MG63 (cell line): ENCODE data around the gene RETREG1. TPM values are rescaled to one million over a fixed set of nuclear protein-coding genes. Genes with fewer than 3 reads are reported as not detected.
A peak's percentile ranks its signal among the peaks of the same experiment; 100 is the strongest.
"Not testable (repeated sequence)": the region's sequence is repeated elsewhere in the genome, so short reads cannot be mapped to it uniquely, and the experiment has no call there.

Experiments
- DNase-seq: peaks from one replicate; pipeline ENCODE4 v3.0.0-alpha.2; 2020
- H3K27me3 ChIP-seq: fragments of 250-450 bp; sonication (Bioruptor Pico); 2 replicates; pipeline ENCODE4 v1.5.1; 2020; ENCODE audit warnings: mild to moderate bottlenecking, moderate library complexity
- H3K36me3 ChIP-seq: fragments of 250-450 bp; sonication (Bioruptor Pico); 2 replicates; pipeline ENCODE4 v1.5.1; 2020; ENCODE audit warnings: mild to moderate bottlenecking, moderate library complexity
- H3K4me3 ChIP-seq: fragments of 250-450 bp; sonication (Bioruptor Pico); 2 replicates; pipeline ENCODE4 v1.5.1; 2020; ENCODE audit warnings: mild to moderate bottlenecking, moderate library complexity
- H3K9me3 ChIP-seq: fragments of 250-450 bp; sonication (Bioruptor Pico); 2 replicates; pipeline ENCODE4 v1.5.1; 2020; ENCODE audit warnings: mild to moderate bottlenecking, moderate library complexity
- total RNA-seq: library from RNA; depleted of rRNA; stranded (reverse); fragments of >200 nt; shearing (Covaris generic); gene quantifications from 2 replicates; pipeline ENCODE4 v1.2.3, GENCODE V29; 2014; ENCODE audit warnings: low replicate concordance

The RETREG1 gene
- total RNA-seq, 1 experiment from 2014 or later, result 0.16 TPM

GRCh38 chr5:16497546-16497945 is 119.3 kb downstream of the RETREG1 start:
- Histone ChIP-seq H3K4me3 (no peak overlapping the region), H3K27me3 (no peaks in the 10 kb centered on the region), H3K9me3 (peaks cover 7% of the 10 kb centered on the region), H3K36me3 (no peaks in the 10 kb centered on the region)
- DNase-seq, result no peak

GRCh38 chr5:16493261-16493660 is 123.5 kb downstream of the RETREG1 start:
- no peak overlapping the region for H3K4me3 ChIP-seq
- no peak for DNase-seq
- H3K27me3 ChIP-seq, result no peaks in the 10 kb centered on the region
- H3K9me3 ChIP-seq, result peaks cover 7% of the 10 kb centered on the region
- H3K36me3 ChIP-seq, result no peaks in the 10 kb centered on the region

GRCh38 chr5:16492398-16493140 is 124.2 kb downstream of the RETREG1 start:
- H3K36me3 ChIP-seq, result no peaks in the 10 kb centered on the region
- H3K27me3 ChIP-seq, result no peaks in the 10 kb centered on the region
- DNase-seq, result peak; percentile 29
- H3K9me3 ChIP-seq, result peaks cover 7% of the 10 kb centered on the region
- no peak overlapping the region for H3K4me3 ChIP-seq

- H3K4me3 ChIP-seq, result no peak overlapping the region
- no peak for DNase-seq
- peaks cover 7% of the 10 kb centered on the region for H3K9me3 ChIP-seq
- H3K27me3 ChIP-seq, result peaks cover 7% of the 10 kb centered on the region
- H3K36me3 ChIP-seq, result no peaks in the 10 kb centered on the region
Measured at GRCh38 chr5:16490911-16491310, 125.9 kb downstream of the RETREG1 start.

GRCh38 chr5:16489322-16489791 is 127.4 kb downstream of the RETREG1 start:
- H3K27me3 ChIP-seq, result peaks cover 10% of the 10 kb centered on the region
- no peak for DNase-seq
- H3K9me3 ChIP-seq, result no peaks in the 10 kb centered on the region
- no peaks in the 10 kb centered on the region for H3K36me3 ChIP-seq
- no peak overlapping the region for H3K4me3 ChIP-seq

- H3K4me3 ChIP-seq, result no peak overlapping the region
- H3K36me3 ChIP-seq, result no peaks in the 10 kb centered on the region
- peaks cover 23% of the 10 kb centered on the region for H3K27me3 ChIP-seq
- no peak for DNase-seq
- H3K9me3 ChIP-seq, result no peaks in the 10 kb centered on the region
Measured at GRCh38 chr5:16487456-16487855, 129.3 kb downstream of the RETREG1 start.

GRCh38 chr5:16486711-16487111 is 130.1 kb downstream of the RETREG1 start:
- peaks cover 26% of the 10 kb centered on the region for H3K27me3 ChIP-seq
- DNase-seq, result no peak

GRCh38 chr5:16485656-16486055 is 131.1 kb downstream of the RETREG1 start:
- no peak overlapping the region for H3K4me3 ChIP-seq
- H3K9me3 ChIP-seq, result no peaks in the 10 kb centered on the region
- no peak for DNase-seq

More at GRCh38 chr5:16486711-16487111, 130.1 kb downstream of the RETREG1 start:
- Histone ChIP-seq H3K36me3 (no peaks in the 10 kb centered on the region), H3K4me3 (no peak overlapping the region), H3K9me3 (no peaks in the 10 kb centered on the region)

GRCh38 chr5:16484081-16484480 is 132.7 kb downstream of the RETREG1 start:
- Histone ChIP-seq H3K9me3 (no peaks in the 10 kb centered on the region), H3K36me3 (no peaks in the 10 kb centered on the region), H3K27me3 (peaks cover 28% of the 10 kb centered on the region), H3K4me3 (no peak overlapping the region)
- no peak for DNase-seq

More at GRCh38 chr5:16485656-16486055, 131.1 kb downstream of the RETREG1 start:
- Histone ChIP-seq H3K36me3 (no peaks in the 10 kb centered on the region), H3K27me3 (peaks cover 26% of the 10 kb centered on the region)

GRCh38 chr5:16483361-16483760 is 133.4 kb downstream of the RETREG1 start:
- H3K36me3 ChIP-seq, result no peaks in the 10 kb centered on the region
- no peaks in the 10 kb centered on the region for H3K9me3 ChIP-seq
- H3K27me3 ChIP-seq, result peaks cover 28% of the 10 kb centered on the region
- H3K4me3 ChIP-seq, result no peak overlapping the region
- DNase-seq, result no peak

- Histone ChIP-seq H3K9me3 (no peaks in the 10 kb centered on the region), H3K36me3 (no peaks in the 10 kb centered on the region), H3K4me3 (no peak overlapping the region), H3K27me3 (peaks cover 28% of the 10 kb centered on the region)
- no peak for DNase-seq
Measured at GRCh38 chr5:16482891-16483290, 133.9 kb downstream of the RETREG1 start.

GRCh38 chr5:16480821-16481538 is 135.8 kb downstream of the RETREG1 start:
- peaks cover 21% of the 10 kb centered on the region for H3K27me3 ChIP-seq
- no peak overlapping the region for H3K4me3 ChIP-seq
- H3K36me3 ChIP-seq, result no peaks in the 10 kb centered on the region
- DNase-seq, result no peak
- H3K9me3 ChIP-seq, result no peaks in the 10 kb centered on the region

GRCh38 chr5:16480144-16480543 is 136.7 kb downstream of the RETREG1 start:
- Histone ChIP-seq H3K9me3 (no peaks in the 10 kb centered on the region), H3K36me3 (no peaks in the 10 kb centered on the region), H3K4me3 (no peak overlapping the region), H3K27me3 (peaks cover 18% of the 10 kb centered on the region)
- no peak for DNase-seq

- Histone ChIP-seq H3K4me3 (no peak overlapping the region), H3K27me3 (peaks cover 6% of the 10 kb centered on the region), H3K36me3 (no peaks in the 10 kb centered on the region), H3K9me3 (no peaks in the 10 kb centered on the region)
- DNase-seq, result no peak
Measured at GRCh38 chr5:16477541-16477940, 139.3 kb downstream of the RETREG1 start.

GRCh38 chr5:16476417-16476816 is 140.4 kb downstream of the RETREG1 start:
- H3K36me3 ChIP-seq, DNase-seq, H3K27me3 ChIP-seq, H3K4me3 ChIP-seq, H3K9me3 ChIP-seq: not testable (repeated sequence)

- no peak overlapping the region for H3K4me3 ChIP-seq
- no peaks in the 10 kb centered on the region for H3K27me3 ChIP-seq
- DNase-seq, result no peak
- no peaks in the 10 kb centered on the region for H3K36me3 ChIP-seq
- H3K9me3 ChIP-seq, result no peaks in the 10 kb centered on the region
Measured at GRCh38 chr5:16471387-16471786, 145.4 kb downstream of the RETREG1 start.

GRCh38 chr5:16467363-16468219 is 149.2 kb downstream of the RETREG1 start:
- no peaks in the 10 kb centered on the region for H3K27me3 ChIP-seq
- DNase-seq, result no peak
- no peaks in the 10 kb centered on the region for H3K9me3 ChIP-seq
- H3K4me3 ChIP-seq, result peak overlapping the region; percentile 97; the same call in 1 of the 2 replicates
- peaks cover 21% of the 10 kb centered on the region for H3K36me3 ChIP-seq
